Measurements from ENCODE around the gene EIF4G1.
A peak's percentile ranks its signal among the peaks of the same experiment; 100 is the strongest.
"Not testable (repeated sequence)": the region's sequence is repeated elsewhere in the genome, so short reads cannot be mapped to it uniquely, and the experiment has no call there.

EIF4G1 gene, protein sequence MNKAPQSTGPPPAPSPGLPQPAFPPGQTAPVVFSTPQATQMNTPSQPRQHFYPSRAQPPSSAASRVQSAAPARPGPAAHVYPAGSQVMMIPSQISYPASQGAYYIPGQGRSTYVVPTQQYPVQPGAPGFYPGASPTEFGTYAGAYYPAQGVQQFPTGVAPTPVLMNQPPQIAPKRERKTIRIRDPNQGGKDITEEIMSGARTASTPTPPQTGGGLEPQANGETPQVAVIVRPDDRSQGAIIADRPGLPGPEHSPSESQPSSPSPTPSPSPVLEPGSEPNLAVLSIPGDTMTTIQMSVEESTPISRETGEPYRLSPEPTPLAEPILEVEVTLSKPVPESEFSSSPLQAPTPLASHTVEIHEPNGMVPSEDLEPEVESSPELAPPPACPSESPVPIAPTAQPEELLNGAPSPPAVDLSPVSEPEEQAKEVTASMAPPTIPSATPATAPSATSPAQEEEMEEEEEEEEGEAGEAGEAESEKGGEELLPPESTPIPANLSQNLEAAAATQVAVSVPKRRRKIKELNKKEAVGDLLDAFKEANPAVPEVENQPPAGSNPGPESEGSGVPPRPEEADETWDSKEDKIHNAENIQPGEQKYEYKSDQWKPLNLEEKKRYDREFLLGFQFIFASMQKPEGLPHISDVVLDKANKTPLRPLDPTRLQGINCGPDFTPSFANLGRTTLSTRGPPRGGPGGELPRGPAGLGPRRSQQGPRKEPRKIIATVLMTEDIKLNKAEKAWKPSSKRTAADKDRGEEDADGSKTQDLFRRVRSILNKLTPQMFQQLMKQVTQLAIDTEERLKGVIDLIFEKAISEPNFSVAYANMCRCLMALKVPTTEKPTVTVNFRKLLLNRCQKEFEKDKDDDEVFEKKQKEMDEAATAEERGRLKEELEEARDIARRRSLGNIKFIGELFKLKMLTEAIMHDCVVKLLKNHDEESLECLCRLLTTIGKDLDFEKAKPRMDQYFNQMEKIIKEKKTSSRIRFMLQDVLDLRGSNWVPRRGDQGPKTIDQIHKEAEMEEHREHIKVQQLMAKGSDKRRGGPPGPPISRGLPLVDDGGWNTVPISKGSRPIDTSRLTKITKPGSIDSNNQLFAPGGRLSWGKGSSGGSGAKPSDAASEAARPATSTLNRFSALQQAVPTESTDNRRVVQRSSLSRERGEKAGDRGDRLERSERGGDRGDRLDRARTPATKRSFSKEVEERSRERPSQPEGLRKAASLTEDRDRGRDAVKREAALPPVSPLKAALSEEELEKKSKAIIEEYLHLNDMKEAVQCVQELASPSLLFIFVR (N-terminal part only)

DNA sequence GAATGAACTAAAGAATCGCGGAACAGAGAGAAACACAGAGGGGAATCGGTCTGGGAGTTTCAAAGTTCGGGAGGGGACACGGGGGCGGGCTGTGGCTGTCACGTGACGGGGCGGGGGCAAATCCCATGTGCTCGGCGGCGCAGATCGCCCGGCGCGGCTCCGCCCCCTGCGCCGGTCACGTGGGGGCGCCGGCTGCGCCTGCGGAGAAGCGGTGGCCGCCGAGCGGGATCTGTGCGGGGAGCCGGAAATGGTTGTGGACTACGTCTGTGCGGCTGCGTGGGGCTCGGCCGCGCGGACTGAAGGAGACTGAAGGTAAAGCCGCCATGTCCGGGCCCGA, at the start of gene EIF4G1:
TSS of gene EIF4G1 (plus strand) at position 244 of the 337 bp plus-strand sequence. CDS start 1,191 bp downstream, outside the sequence.
- peak; percentile 83 to 90 for DNase-seq (ENCODE audit: low read depth in 1 of 2, low spot score in 1 of 2)

DNA sequence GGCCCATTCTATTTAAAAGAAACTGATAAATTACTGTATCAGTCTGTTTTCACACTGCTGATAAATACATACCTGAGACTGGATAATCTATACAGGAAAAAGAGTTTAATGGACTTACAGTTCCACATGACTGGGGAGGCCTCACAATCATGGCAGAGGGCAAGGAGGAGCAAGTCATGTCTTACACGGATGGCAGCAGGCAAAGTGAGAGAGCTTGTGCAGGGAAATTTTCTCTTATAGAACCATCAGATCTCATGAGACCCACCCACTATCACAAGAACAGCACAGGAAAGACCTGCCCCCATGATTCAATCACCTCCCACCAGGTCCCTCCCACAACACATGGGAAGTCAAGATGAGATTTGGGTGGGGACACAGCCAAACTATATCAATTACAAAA, 47.2 kb upstream of the EIF4G1 start:
- not testable (repeated sequence) for DNase-seq (ENCODE audit: low read depth in 1 of 2, low spot score in 1 of 2)

DNA sequence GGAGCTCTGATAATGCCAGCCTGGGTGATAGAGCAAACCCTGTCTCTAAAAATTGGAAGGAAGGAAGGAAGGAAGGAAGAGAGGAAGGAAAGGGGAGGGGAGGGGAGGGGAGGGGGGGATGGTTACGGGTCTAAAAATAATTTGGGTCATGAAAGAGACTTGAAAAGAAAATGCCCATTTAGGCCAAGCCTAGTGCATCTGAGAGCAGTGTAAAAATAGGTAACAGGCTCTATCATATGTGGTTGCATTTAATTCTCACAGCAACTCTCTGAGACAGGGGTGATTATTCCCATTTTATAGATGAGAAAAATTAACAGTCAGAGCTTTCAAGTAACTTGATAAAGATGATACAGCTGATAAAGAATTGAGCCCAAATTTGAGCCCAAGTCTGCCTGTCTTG, 42.1 kb upstream of the EIF4G1 start:
- no peak for DNase-seq (ENCODE audit: low read depth in 1 of 2, low spot score in 1 of 2)

DNA sequence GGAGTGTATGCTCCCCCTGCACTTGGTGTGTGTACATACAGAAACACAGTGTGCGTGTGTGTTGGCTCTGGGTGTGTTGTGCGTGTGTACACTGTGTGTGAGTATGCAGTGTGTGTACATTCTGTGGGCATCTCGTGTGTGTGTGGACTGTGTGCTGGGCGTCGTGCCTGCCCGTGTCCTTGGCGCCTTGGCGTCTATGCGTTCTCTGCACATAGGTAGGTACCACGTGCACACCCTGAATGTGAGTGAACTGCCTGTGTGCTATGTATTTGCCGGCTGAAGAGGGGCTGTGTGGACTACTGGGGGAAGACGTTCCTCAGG, 39.1 kb upstream of the EIF4G1 start:
- no peak for DNase-seq (ENCODE audit: low read depth in 1 of 2, low spot score in 1 of 2)

DNA sequence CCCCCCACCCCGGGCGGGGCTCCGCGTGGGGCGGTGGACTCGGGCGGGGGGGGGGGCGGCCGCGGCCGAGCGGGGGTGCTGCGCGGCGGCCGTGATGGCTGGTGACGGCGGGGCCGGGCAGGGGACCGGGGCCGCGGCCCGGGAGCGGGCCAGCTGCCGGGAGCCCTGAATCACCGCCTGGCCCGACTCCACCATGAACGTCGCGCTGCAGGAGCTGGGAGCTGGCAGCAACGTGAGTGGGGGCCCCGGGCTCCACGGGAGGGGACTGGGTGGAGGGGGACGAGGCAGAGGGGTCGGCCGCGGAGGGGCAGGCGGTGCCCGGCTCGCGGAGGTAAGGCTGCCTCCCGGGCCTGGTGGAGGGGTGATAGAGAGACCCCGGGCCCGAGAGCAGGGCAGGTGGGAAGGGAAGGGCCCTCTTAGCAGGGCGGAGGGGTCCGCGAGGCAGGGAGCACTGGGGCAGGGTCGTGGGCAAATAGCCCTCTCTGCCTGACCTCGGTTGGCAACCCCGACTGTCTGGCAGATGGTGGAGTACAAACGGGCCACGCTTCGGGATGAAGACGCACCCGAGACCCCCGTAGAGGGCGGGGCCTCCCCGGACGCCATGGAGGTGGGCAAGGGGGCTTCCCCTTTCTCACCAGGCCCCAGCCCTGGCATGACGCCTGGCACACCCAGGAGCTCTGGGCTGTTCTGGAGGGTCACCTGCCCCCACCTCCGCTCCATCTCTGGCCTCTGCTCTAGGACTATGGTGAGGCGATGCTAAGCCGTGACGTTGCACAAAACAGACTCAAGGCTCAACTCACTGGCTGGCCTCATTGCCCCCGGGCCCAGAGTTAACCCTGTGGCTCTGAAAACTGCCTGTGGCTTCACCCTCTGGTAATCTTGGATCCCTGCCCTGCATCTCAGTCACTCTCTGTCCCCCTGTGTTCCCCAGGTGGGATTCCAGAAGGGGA, 38.2 kb upstream of the EIF4G1 start, which contains the start of gene ECE2:
TSS of gene ECE2 (plus strand) at position 62 of the 950 bp plus-strand sequence. CDS start at position 194, 132 bp downstream.
- no peak for DNase-seq (ENCODE audit: low read depth in 1 of 2, low spot score in 1 of 2)

DNA sequence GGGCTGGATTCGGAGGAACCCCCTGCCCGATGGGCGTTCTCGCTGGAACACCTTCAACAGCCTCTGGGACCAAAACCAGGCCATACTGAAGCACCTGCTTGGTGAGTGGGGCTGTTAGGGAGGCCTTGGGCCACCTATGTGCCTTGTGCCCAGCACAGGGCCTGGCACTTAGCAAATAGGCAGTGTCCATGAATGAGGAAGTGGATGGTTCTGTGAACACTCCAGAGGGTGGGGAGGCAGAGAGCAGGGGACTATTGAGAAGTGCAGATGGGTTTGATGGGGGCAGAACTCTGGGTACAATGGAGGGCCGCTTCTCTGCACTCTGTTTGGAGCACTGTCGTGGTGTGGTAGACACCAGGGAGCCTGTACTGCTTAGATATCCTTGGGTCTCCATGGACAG, 37.0 kb upstream of the EIF4G1 start:
- DNase-seq (ENCODE audit: low read depth in 1 of 2, low spot score in 1 of 2): no peak

DNA sequence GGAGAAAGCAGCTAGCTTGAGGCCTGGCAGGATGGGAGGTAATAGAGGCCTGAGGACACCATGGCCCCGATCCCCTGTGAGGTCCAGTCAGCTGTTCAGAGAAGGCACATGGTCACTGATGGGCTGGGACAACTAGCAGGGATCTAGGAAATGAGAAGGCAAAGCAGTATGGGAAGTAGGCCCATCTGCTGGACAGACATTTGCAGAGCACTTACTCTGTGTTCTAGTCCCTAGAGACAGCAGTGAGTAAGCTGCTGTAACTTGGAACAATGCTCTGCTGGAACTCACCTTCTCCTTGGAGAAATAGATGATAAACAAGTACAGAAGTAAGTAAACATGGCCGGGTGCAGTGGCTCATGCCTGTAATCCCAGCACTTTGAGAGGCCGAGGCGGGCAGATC, 31.5 kb upstream of the EIF4G1 start:
- DNase-seq (ENCODE audit: low read depth in 1 of 2, low spot score in 1 of 2): no peak

DNA sequence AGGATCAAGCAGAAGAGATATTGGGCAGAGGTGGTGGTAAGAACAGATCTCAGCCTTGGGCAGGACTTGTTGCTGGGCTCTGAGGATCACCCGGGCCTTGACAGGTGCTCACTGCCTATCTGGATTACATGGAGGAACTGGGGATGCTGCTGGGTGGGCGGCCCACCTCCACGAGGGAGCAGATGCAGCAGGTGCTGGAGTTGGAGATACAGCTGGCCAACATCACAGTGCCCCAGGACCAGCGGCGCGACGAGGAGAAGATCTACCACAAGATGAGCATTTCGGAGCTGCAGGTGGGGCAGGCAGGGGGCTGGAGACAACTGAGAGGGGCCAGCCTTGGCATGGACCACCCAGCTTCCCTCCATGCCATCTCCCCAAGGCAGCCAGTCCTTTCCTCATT, 30.7 kb upstream of the EIF4G1 start:
- DNase-seq (ENCODE audit: low read depth in 1 of 2, low spot score in 1 of 2): no peak

DNA sequence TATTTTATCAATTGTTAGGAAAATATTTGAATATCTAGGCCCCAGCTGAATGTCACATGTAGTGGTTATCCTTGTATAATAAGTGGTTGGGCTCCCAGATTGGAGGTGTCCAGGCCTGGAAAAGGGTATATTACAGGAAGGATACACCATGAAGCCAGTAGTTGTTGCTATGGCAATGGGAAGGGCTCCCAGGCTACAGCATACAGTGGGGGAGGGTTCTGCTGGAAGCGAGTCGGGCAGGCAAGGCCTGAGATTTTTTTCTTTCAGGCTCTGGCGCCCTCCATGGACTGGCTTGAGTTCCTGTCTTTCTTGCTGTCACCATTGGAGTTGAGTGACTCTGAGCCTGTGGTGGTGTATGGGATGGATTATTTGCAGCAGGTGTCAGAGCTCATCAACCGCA, 29.7 kb upstream of the EIF4G1 start:
- no peak for DNase-seq (ENCODE audit: low read depth in 1 of 2, low spot score in 1 of 2)

DNA sequence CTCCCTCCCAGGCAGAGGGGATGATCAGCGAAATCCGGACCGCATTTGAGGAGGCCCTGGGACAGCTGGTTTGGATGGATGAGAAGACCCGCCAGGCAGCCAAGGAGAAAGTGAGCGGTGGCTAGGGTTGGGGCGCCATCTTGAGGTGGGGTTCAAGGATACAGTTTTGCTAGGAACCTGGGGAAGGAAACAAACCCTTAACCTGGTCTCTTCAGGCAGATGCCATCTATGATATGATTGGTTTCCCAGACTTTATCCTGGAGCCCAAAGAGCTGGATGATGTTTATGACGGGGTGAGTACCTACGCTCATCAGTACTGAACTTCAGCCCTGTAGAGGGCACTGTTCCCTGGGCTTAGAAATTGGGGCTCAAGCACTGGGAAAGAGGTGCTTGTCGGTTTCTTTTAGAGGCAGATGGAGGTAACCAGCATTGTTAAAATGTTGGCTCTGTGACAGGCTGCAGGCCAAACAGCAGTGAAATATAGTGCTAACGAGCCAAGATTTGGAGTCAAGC, 24.9 kb upstream of the EIF4G1 start:
- peak; percentile 18 to 55 for DNase-seq (ENCODE audit: low read depth in 1 of 2, low spot score in 1 of 2)

DNA sequence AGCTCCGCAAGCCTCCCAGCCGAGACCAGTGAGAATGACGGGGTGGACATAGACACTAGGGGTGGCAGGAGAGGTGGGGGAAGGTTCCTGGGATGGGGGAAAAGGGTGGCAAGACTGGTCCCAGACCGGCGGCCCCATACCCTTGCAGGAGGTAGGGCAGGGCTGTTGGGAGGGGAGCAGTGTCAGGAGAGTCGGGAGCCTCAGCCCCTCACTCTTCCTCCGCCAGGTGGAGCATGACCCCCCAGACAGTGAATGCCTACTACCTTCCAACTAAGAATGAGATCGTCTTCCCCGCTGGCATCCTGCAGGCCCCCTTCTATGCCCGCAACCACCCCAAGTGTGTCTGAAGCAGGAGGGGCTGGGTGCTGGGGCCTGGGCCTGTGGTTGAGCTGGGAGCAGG, 24.1 kb upstream of the EIF4G1 start:
- no peak for DNase-seq (ENCODE audit: low read depth in 1 of 2, low spot score in 1 of 2)

DNA sequence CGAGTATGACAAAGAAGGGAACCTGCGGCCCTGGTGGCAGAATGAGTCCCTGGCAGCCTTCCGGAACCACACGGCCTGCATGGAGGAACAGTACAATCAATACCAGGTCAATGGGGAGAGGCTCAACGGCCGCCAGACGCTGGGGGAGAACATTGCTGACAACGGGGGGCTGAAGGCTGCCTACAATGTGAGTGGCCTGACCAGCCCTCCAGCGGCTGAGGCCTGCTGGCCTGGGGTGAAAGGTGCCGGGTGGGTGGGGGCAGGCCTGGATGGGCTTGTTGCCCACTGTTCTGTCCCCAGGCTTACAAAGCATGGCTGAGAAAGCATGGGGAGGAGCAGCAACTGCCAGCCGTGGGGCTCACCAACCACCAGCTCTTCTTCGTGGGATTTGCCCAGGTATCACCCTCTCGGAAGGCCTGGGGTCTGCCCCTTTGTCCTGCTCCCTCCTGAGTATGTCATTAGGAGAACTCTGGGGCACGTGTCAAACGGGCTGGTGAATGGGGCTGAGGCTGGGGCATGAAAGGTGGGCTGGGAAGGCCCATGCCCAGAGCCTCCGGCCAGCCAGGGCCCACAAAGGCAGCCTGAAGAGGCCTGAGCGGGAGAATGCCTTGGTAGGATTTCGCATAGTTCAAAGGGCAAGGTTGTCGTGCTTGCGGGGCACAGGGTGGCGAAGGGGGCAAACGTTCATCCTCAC, 23.2 kb upstream of the EIF4G1 start:
- DNase-seq (ENCODE audit: low read depth in 1 of 2, low spot score in 1 of 2): no peak

DNA sequence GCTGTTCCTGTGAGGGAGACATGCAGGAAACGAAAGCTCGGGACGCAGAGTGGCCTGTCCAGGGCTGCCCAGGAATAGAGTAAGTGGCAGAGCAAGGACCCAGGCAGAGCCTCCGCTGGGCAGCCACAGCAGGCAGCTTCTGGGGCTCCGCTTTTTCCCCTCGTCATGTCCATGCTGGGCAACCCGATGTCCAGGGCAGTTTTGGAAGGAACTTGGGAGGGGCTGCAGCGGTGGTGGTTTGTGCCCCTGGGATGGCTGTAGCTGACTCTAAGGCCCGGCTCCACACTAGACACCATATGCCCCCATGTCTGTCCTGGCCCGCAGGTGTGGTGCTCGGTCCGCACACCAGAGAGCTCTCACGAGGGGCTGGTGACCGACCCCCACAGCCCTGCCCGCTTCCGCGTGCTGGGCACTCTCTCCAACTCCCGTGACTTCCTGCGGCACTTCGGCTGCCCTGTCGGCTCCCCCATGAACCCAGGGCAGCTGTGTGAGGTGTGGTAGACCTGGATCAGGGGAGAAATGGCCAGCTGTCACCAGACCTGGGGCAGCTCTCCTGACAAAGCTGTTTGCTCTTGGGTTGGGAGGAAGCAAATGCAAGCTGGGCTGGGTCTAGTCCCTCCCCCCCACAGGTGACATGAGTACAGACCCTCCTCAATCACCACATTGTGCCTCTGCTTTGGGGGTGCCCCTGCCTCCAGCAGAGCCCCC, 22.5 kb upstream of the EIF4G1 start:
- no peak for DNase-seq (ENCODE audit: low read depth in 1 of 2, low spot score in 1 of 2)

DNA sequence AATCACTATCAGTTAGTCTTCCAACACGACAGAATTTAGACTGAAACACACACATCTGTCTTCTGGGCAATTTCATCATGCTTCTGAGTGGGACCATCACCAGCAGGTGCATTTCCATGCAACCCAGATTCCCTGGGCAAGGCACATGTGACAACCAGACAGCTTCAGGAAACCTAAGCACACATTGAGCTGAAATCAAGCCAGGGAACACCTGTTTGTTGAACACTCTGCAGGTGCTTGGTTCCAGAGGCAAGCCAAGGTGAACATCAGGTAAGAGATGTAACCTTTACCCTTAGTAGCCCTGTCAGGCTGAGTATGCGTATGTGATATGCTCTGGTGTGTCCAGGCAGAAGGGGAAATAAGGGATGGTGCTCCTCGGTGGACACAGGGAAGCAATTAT, 18.6 kb upstream of the EIF4G1 start:
- DNase-seq (ENCODE audit: low read depth in 1 of 2, low spot score in 1 of 2): no peak

DNA sequence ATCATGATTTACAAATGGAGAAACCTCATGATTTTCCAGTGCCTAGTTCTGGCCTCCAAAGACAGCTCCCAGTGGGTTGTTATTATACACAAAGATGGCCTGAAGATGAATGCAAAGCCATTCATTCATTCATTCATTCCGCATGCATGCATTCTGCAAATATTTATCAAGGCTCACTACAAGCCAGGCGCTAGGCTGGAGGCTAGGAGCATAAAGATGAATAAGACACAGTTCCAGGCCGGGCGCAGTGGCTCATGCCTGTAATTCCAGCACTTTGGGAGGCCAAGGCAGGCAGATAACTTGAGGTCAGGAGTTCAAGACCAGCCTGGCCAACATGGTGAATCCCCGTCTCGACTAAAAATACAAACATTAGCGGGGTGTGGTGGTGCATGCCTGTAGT, 17.8 kb upstream of the EIF4G1 start:
- no peak for DNase-seq (ENCODE audit: low read depth in 1 of 2, low spot score in 1 of 2)

DNA sequence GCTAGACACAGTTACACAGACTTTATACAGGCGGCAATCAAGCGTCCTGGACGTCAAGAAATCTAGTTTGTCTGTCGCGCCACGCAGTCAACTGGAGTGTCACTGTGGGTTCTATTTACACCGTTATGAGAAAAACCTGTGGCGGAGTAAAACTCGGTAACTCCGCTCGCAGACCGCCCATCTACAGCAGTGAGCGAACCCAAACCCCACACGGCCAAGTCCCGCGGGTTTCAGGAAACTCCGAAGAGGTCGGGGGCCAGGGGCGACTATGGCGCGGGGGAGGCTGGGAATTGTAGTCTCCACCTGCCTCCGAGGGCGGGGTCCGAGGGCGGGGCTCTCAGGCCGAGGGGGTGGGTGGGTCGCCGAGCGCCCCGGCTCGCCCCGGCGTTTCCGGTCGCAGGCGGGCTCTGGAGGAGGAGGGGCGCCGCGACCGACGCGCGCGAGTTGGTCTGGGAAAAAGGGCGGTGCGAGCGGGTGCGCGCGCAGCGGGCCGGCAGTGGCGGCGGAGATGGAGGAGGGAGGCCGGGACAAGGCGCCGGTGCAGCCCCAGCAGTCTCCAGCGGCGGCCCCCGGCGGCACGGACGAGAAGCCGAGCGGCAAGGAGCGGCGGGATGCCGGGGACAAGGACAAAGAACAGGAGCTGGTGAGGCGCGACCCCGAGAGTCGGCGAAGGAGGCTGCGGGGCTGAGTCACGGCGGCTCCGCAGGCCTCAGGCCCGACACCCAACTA, 15.5 kb upstream of the EIF4G1 start, which contains the start of gene PSMD2:
TSS of gene PSMD2 (plus strand) at position 483 of the 729 bp plus-strand sequence. CDS start at position 509, 26 bp downstream.
- DNase-seq (ENCODE audit: low read depth in 1 of 2, low spot score in 1 of 2): peak; percentile 97 to 98

DNA sequence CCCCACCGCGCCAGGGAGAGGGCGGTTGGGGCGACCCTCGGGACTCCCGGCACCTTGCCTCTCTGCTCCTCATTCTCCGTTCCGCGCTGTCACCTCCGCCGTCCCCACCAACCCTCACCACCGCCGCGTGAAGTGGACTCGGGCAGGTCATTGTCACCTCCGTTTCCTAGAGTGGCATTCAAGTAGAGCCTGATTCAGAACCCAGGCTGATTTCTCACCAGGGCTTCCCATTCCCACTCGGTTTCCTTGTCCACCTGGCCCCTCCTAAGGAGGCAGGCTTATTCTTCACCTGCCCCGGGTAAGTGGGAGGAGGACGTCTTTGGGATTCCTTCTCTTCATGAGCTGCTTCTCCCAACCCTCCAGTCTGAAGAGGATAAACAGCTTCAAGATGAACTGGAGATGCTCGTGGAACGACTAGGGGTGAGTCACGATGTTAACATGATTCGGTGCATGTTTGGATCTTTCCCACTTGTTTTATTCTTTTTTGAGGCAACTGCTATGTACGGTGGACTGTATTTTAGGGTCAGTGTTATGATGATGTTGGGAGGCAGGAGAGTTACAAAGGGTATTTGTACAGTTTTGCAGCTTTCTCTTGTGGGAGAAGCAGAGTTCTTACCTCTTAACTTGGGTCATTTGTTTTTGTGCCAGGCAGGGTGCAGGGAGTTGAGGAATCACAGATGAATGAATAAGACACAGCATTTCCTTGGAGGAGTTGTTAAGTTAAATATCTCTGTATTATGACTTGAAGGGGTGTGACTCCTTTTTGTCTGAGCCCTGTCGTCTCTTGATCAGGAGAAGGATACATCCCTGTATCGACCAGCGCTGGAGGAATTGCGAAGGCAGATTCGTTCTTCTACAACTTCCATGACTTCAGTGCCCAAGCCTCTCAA, 14.7 kb upstream of the EIF4G1 start:
- no peak for DNase-seq (ENCODE audit: low read depth in 1 of 2, low spot score in 1 of 2)

Measured in stimulated activated CD4-positive, alpha-beta T cell treated with anti-CD3 and anti-CD28 coated beads, Interleukin-15, amount 100 ng/mL, for 1 hour (primary cell).